GM21529 (cell line): Measurements from ENCODE around the gene TBL1XR1.
"Not testable (repeated sequence)": the region's sequence is repeated elsewhere in the genome, so short reads cannot be mapped to it uniquely, and the experiment has no call there.

Experiments used
- ATAC-seq: cut with Tn5 transposase; IDR thresholded peaks from one replicate; pipeline ENCODE4 v1.9.1; 2021; ENCODE audit not compliant: unreplicated experiment

The TBL1XR1 gene

GRCh38 chr3:177208781-177209180 is 11.5 kb upstream of the TBL1XR1 start:
- ATAC-seq = no peak

GRCh38 chr3:177208223-177208622 is 10.9 kb upstream of the TBL1XR1 start:
- no peak for ATAC-seq

DNA sequence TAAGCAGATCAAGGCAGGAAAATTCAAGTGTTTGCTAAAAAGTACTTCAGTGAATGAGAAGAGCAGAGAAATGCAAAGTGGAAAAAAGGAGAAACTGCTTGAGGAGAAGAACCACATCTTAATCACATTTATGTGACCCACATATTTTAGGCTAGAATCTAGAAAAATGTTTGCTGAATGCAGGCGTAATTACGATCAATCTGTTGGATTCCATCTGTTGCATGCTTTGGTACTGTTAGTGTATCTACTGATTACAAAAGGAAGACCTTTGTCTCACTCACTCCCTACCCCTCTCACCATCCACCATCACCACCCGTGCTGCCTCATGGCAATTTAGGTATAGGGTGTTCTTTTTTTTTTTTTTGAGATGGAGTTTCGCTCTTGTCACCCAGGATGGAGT is 9.7 kb upstream of the TBL1XR1 start:
- ATAC-seq = no peak

DNA sequence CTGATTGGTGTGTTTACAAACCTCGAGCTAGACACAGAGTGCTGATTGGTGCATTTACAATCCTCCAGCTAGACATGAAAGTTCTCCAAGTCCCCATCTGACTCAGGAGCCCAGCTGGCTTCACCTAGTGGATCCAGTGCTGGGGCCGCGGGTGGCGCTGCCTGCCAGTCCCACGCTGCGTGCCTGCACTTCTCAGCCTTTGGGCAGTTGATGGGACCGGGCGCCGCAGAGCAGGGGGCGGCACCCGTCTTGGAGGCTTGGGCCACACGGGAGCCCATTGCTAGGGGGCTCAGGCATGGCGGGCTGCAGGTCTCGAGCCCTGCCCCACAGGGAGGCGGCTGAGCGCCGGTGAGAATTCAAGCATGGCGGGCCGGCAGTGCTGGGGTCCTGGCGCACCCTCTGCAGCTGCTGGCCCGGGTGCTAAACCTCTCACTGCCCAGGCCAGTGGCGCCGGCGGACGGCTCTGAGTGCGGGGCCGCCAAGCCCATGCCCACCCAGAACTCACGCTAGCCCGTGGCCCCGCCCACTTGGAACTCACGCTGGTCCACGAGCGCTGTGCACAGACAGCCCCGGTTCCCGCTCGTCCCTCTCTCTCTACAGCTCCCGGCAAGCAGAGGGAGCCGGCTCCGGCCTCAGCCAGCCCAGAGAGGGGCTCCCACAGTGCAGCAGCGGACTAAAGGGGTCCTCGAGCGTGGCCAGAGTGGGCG is 6.6 kb upstream of the TBL1XR1 start:
- ATAC-seq = no peak

- not testable (repeated sequence) for ATAC-seq
Measured at GRCh38 chr3:177203016-177203415, 5.7 kb upstream of the TBL1XR1 start.

DNA sequence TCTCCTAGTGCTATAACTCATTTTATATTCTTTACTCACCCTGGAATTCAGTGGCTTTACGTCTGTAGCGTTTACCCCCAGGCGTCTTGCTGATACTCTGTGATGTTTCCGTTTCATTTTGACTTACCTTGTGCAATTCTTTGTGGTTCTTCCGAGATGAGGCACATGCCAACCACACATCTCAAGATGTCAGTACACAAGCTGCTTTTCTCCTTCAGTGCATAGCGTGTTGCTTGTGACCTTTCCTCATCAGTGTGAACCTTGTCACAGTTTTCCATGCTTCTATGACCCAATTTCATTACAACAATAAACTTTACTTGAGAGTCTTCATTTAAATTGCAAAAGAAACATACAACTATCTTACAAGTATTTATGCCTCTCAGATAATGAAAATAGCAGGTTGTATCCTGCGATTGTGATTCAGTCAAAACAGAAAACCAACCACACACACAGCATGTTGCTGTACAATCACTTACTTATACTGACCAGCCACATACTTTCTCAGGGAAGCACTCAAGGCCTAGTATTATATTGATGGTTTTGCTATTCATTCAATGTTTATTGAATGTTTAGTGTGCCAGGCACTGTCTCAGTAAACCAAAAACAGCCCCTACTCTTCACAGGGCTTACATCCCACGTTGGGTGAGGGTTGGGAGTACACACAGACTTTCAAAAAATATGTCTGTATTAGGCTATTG is 4.6 kb upstream of the TBL1XR1 start:
- ATAC-seq = peak; percentile 75

DNA sequence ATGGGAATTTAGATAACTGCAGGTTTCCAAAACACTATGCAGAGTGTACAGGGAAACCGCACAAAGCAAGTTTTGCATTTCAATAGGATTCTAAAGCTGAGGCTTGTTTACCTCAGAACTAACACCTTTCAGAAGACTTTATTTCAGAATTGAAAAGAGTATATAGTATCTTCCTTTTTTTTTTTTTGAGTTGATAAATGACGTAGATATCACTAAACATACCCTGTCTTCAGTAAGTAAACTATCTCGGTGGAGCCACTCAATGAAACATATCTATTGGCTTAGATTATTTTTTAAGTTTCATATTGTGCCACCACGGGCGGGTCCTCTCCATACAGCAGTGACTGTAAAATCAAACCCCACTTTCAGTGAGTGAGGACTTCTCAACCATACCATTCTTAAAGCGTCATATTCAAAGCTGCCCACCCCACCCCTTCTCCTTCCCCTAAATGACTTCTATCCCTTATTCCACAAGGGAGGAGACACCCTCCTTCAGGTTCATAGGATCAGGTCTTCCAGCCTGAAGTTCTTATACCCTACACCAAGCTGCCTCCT is 2.0 kb upstream of the TBL1XR1 start:
- ATAC-seq = no peak

DNA sequence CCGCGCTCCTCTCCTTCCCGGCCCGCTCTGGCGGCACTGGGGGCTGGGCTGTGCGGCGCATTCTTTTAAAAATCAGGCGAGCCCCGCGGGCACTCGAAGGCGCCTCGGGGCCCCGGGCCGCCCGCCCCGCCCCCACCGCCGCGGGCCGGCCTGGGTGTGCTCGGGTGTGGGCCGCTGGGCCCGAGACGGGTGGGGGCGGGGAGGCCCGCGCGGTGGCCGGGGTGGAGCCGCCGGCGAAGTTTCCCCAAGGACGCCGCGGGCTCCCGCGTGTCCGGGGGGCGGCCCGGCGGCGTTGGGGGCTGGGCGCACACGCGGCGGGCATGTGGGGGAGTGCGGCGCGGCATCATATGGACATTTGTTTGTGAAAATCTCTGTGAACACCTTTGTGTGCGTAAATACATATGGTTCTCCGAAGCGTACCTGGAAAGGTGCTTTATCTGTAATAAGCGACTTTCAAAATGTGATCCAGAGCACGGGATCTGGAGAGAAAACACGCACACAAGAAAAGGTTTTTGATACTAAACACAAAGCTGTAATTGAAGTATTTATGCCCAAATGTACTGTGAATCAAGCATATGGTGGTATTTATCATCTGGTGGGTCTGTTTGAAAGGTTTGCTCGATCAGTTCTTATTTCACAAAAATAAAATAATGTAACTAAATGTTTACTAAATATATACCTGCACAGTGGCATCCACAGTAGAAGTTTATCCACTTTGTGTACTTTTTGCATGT is 612 bp upstream of the TBL1XR1 start:
- ATAC-seq = peak; percentile 26

- ATAC-seq = no peak
Measured at GRCh38 chr3:177196456-177197040, 734 bp downstream of the TBL1XR1 start.

DNA sequence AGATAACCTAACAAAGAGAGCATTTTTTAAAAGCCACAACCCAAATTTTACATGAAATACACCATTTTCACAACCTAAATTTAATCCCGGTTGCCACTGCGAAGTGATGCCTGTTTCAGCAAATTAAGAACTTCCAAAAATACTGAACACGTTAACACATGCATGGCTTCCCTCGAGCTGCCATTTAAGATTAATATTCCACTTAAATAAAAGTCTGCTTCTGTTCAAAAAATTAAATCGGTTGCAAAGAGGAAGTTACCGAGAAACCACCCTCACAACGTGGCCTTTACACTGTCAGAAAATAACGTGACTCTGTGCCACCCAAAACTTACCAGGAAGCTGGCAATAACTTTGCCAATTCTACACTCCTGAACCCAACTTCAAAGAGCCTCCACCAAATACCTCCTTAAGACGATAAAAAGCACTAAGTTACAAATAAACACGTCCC is 1.2 kb downstream of the TBL1XR1 start:
- no peak for ATAC-seq

DNA sequence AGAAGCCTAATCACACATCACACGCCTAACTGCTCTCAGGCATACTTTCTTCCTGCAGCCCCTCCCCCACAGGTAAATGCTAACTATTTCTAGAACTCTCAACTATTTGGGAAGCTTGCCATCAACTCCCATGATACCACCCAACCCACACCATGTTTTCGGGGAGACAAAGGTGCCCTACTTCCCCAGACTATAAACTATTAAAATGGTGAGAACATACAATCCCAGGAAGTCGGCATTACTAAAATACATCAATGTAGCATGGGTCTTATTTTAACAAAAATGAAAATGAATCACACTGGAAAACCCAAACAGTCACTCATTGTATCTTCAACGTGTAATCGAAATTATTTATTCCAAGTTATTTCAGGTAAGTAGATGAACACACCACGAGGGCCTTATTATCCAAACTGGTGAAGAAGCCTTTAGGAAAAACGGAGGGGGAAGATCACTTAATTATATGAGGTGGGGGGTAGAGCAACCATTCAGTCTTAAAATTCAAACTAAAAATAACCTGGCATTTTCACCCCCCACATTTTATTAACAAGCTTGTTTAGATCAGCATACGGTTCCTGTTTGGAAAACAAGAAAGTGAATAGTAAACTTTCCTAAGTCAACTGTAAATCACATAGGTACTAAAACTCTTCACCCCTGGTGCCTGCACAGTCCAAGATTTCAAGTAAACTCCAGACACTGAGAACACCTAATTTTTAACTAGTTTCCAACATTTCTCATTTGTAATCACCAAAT is 1.9 kb downstream of the TBL1XR1 start:
- ATAC-seq = no peak

- no peak for ATAC-seq
Measured at GRCh38 chr3:177194299-177194698, 3.0 kb downstream of the TBL1XR1 start.

- ATAC-seq = no peak
Measured at GRCh38 chr3:177193688-177194268, 3.5 kb downstream of the TBL1XR1 start.

DNA sequence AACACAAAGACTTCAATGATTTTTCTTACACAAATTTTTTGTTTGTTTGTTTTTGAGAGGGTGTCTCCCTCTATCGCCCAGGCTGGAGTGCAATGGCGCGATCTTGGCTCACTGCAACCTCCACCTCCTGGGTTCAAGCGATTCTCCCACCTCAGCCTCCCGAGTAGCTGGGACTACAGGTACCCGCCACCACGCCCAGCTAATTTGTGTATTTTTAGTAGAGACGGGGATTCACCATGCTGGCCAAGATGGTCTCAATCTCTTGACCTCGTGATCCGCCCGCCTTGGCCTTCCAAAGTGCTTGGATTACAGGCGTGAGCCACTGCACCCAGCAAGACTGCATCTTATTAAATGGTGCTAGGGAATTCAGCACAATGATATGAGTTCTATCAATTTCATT is 4.0 kb downstream of the TBL1XR1 start:
- ATAC-seq = not testable (repeated sequence)

DNA sequence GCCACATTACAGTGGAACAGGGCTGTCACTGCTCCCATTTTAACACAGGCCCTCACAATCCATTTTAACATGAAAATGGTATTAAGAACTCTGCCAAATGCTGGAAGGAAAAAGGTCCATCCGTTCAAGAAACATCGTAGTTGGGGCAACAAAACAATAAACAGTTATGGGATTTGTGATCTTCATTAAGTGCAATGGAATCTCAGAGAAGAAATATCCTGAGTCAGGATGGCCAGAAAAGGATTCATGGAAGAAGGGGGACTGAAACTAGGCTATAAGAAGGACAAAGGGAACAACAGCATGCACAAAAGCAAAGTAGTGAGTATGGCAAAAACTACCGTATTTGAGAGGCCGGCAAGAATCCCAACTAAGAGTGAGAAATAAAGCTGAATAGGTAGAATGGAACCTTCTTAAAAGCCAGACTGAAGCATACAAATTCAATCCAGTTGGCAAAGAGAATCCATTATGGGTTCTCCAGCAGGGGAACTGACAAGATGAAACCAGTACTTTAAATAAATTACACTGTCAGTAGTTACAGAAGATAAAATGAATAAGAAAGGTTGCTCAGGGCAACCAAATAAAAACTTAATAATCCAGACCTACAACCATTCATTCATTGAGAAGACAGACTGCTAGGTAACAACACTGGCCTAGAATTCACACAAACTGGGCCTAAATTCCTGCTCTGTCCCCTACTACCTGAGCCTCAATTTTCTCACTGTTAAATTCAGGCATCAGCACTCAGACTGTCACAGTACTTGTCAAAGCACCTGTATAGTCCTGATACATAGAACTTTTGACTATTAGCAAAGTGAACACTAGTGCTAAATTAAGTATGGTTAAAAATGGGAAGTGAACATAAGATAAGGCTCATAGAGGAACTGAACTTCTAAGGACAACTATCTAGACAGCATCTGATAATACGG is 6.3 kb downstream of the TBL1XR1 start:
- no peak for ATAC-seq

DNA sequence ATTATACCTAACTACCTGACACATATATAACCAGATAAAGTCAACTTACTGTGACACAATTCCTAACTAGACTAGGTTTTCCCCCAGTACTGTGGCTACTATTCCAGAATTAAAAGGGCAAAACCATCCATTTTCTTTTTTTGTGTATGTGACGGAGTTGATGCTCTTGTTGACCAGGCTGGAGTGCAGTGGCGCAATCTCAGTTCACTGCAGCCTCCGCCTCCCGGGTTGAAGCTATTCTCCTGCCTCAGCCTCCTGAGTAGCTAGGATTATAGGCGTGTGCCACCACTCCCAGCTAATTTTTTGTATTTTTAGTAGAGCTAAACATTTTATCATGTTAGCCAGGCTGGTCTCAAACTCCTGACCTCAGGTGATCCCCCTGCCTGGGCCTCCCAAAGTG is 7.1 kb downstream of the TBL1XR1 start:
- not testable (repeated sequence) for ATAC-seq

GRCh38 chr3:177188325-177188724 is 9.0 kb downstream of the TBL1XR1 start:
- not testable (repeated sequence) for ATAC-seq

GRCh38 chr3:177186306-177186705 is 11.0 kb downstream of the TBL1XR1 start:
- no peak for ATAC-seq

DNA sequence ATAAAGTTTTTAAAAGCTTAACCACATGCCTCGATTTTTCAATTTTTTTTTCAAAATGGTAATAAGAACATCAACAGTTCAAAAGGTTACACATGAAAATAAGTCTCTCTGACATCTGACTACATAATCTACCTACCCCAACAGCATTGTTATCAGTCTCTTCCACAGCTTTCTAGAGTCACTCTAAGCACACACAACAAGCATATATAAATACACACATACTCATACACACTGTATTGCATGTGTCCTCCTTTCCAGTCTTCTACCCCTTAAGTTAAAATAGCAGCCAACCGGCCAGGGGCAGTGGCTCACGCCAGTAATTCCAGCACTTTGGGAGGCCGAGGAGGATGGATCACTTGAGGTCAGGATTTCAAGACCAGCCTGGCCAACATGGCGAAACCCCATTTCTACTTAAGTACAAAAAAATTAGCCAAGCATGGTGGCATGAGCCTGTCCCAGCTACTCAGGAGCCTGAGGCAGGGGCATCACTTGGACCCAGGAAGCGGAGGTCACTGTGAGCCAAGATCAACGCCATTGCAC is 12.2 kb downstream of the TBL1XR1 start:
- ATAC-seq = peak; percentile 39
